Vagina (tissue), 2 donors: ENCODE results near the gene E4F1. TPM values are rescaled to one million over a fixed set of nuclear protein-coding genes. Genes with fewer than 3 reads are reported as not detected.

Experiments used
- DNase-seq, 2 donors: peaks; one replicate each; pipeline ENCODE4 v3.0.0-alpha.2; 2017; ENCODE audit errors: extremely low spot score in 2 of 2
- H3K27ac ChIP-seq: fragments of 200-600 bp; sonication (generic); one replicate; pipeline ENCODE4 v1.5.1; 2019
- H3K27me3 ChIP-seq: fragments of 200-600 bp; sonication (generic); one replicate; pipeline ENCODE4 v1.5.1; 2019
- H3K36me3 ChIP-seq, 2 donors: fragments of 200-600 bp; sonication (generic); one replicate each; pipeline ENCODE4 v1.5.1; 2017 to 2019
- H3K4me1 ChIP-seq: fragments of 200-600 bp; sonication (generic); one replicate; pipeline ENCODE4 v1.5.1; 2019
- H3K4me3 ChIP-seq, 2 donors: fragments of 200-600 bp; sonication (generic); 1 replicate in 1 of 2; 2 replicates in 1 of 2; pipeline ENCODE4 v1.5.1; 2016 to 2019
- H3K9me3 ChIP-seq: fragments of 200-600 bp; sonication (generic); one replicate; pipeline ENCODE4 v1.5.1; 2019
- CTCF ChIP-seq, 3 experiments: fragments of 450-650 bp in 2 of 3; fragments of 200-600 bp in 1 of 3; sonication (generic) in 1 of 3; IDR thresholded peaks; one replicate each; pipeline ENCODE4 v1.5.1; 2017 to 2019; ENCODE audit warnings: antibody characterized with exemption in 3 of 3, mild to moderate bottlenecking in 2 of 3, moderate library complexity in 2 of 3
- POLR2A ChIP-seq, 2 donors: fragments of 450-650 bp; IDR thresholded peaks; one replicate each; pipeline ENCODE4 v1.6.1; 2017; ENCODE audit warnings: antibody characterized with exemption in 2 of 2, mild to moderate bottlenecking in 2 of 2, moderate library complexity in 2 of 2
- POLR2AphosphoS5 ChIP-seq, 2 donors: sonication (generic); formaldehyde crosslinking; IDR thresholded peaks; one replicate each; pipeline ENCODE4 v1.9.0; 2017; ENCODE audit warnings: antibody characterized with exemption in 2 of 2, mild to moderate bottlenecking in 2 of 2, low read depth in 1 of 2; ENCODE audit not compliant: insufficient read depth in 1 of 2
- intact Hi-C: fragments of 100-400 bp; cut with DNase I; formaldehyde crosslinking; loops from one replicate; pipeline ENCODE4 v1.15.1; 2023
- total RNA-seq: library from RNA; depleted of rRNA; stranded (reverse); fragments of >200 nt; gene quantifications from one replicate; pipeline ENCODE4 v1.2.3, GENCODE V29; 2016

Gene E4F1
- total RNA-seq, 1 donor from 2014 or later, result 70.0 TPM

- Histone ChIP-seq H3K27me3 (peaks cover 6% of the 10 kb centered on the region), H3K4me3 (no peak overlapping the region), H3K9me3 (no peaks in the 10 kb centered on the region), H3K27ac (no peak overlapping the region), H3K36me3 (peaks cover 0 to 67% of the 10 kb centered on the region in 2 donors), H3K4me1 (peaks cover 32% of the 10 kb centered on the region)
- no peak for TF ChIP-seq POLR2A (IDR thresholded peaks at IDR 0.05)
- DNase-seq, result no peak
- intact Hi-C loops, result no loop called here
Observed at GRCh38 chr16:2232094-2232990, 9.0 kb downstream of the E4F1 start.

- intact Hi-C loops, result no loop called here
- Histone ChIP-seq H3K27ac (no peak overlapping the region), H3K4me3 (no peak overlapping the region), H3K27me3 (peaks cover 9% of the 10 kb centered on the region), H3K4me1 (peaks cover 39% of the 10 kb centered on the region), H3K9me3 (no peaks in the 10 kb centered on the region), H3K36me3 (peaks cover 0 to 67% of the 10 kb centered on the region in 2 donors)
- no peak for DNase-seq
- TF ChIP-seq POLR2AphosphoS5 (IDR thresholded peaks at IDR 0.05; ENCODE audit: insufficient read depth in 1 of 2, low read depth in 1 of 2) (no peak), CTCF (IDR thresholded peaks at IDR 0.05) (no peak), POLR2A (IDR thresholded peaks at IDR 0.05) (no peak)
Observed at GRCh38 chr16:2233046-2233775, 9.8 kb downstream of the E4F1 start.

GRCh38 chr16:2233872-2234812 lies 10.8 kb downstream of the E4F1 start:
- Histone ChIP-seq H3K4me1 (peaks cover 39% of the 10 kb centered on the region), H3K27ac (no peak overlapping the region), H3K36me3 (peaks cover 0 to 60% of the 10 kb centered on the region in 2 donors), H3K9me3 (no peaks in the 10 kb centered on the region), H3K27me3 (peaks cover 9% of the 10 kb centered on the region), H3K4me3 (no peak overlapping the region)
- DNase-seq, result no peak
- TF ChIP-seq POLR2AphosphoS5 (IDR thresholded peaks at IDR 0.05; ENCODE audit: insufficient read depth in 1 of 2, low read depth in 1 of 2) (no peak), CTCF (IDR thresholded peaks at IDR 0.05) (no peak), POLR2A (IDR thresholded peaks at IDR 0.05) (no peak)
- intact Hi-C loops, result no loop called here

GRCh38 chr16:2234813-2235170 lies 11.4 kb downstream of the E4F1 start:
- no peak overlapping the region for H3K27ac ChIP-seq
- peaks cover 0 to 53% of the 10 kb centered on the region in 2 donors for H3K36me3 ChIP-seq
- DNase-seq, result no peak
- H3K27me3 ChIP-seq, result peaks cover 9% of the 10 kb centered on the region
- intact Hi-C loops, result no loop called here
- TF ChIP-seq POLR2AphosphoS5 (IDR thresholded peaks at IDR 0.05; ENCODE audit: insufficient read depth in 1 of 2, low read depth in 1 of 2), result no peak
- no peak for TF ChIP-seq POLR2A (IDR thresholded peaks at IDR 0.05)
- TF ChIP-seq CTCF (IDR thresholded peaks at IDR 0.05), result no peak
- no peak overlapping the region for H3K4me3 ChIP-seq
- peaks cover 39% of the 10 kb centered on the region for H3K4me1 ChIP-seq
- no peaks in the 10 kb centered on the region for H3K9me3 ChIP-seq

- Histone ChIP-seq H3K27me3 (peaks cover 9% of the 10 kb centered on the region), H3K4me1 (peaks cover 38% of the 10 kb centered on the region), H3K27ac (no peak overlapping the region), H3K4me3 (no peak overlapping the region), H3K9me3 (no peaks in the 10 kb centered on the region), H3K36me3 (peaks cover 0 to 49% of the 10 kb centered on the region in 2 donors)
- intact Hi-C loops, result no loop called here
- DNase-seq, result no peak
- no peak for TF ChIP-seq POLR2A (IDR thresholded peaks at IDR 0.05)
- TF ChIP-seq CTCF (IDR thresholded peaks at IDR 0.05), result no peak
- TF ChIP-seq POLR2AphosphoS5 (IDR thresholded peaks at IDR 0.05; ENCODE audit: insufficient read depth in 1 of 2, low read depth in 1 of 2), result no peak
Observed at GRCh38 chr16:2235234-2235651, 11.9 kb downstream of the E4F1 start.
